ENCODE results near the gene NOSIP.

- TF ChIP-seq CTCF (IDR thresholded peaks at IDR 0.05; ENCODE audit: insufficient read depth, low read length): no peak
- TF ChIP-seq POLR2AphosphoS5 (IDR thresholded peaks at IDR 0.05; ENCODE audit: low read depth): no peak
- no peak for TF ChIP-seq REST (IDR thresholded peaks at IDR 0.05; ENCODE audit: insufficient replicate concordance, low read depth)
- no peak for TF ChIP-seq SPI1 (IDR thresholded peaks at IDR 0.05; ENCODE audit: borderline replicate concordance, low read depth)
- TF ChIP-seq GABPA (IDR thresholded peaks at IDR 0.05; ENCODE audit: low read depth): no peak
These were observed 36.2 kb downstream of the NOSIP start for GRCh38 chr19:49544154-49544553.
